Inferior parietal cortex (tissue), 1 donor: Measurements from ENCODE around the gene UBAP2.

Experiments used
- DNase-seq: peaks from one replicate; pipeline ENCODE4 v3.0.0-alpha.2; 2016; ENCODE audit errors: extremely low spot score

Gene UBAP2

DNA sequence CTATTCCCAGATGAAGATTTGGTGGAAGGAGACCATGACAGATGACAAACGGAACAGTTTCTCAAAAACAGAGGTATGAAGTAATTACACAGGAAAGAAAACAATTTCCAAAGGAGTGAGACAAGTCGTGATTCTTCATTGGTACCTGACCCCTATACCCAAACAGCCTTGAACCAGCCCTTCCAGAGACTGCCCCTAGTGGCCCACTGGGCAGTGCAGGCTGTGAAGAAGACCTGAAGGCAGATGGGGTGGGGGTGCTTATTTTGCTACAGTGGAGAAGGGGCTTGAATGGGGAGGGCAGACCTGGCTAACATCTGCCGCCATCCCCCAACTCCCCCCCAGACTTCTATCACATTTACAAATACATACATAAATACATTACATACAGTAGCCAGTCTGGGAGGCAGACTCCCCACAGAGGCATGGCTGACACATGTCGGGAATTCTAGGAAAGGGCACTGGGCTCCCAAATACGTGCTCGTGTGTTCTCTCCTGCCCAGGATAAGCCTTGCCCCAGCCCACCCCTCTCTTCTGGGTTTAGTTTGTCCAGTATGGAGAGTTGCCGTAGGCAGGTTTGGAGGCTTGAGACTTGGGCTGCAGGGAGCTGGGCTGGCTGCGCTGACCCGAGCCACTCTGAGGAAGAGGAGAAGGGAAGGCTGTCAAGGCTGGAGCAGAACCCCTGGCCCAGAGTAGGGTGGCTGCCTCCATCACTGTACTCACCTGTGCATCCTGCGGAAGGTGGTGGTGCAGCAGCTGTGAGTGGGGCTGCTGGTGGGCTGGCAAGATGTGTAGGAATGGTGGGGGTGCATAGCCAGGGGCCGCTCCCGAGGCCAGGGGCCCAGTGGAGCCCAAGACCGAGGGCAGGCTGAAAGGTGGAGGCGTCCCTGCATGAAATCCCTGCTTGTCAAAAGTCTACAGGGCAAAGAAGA is 126.5 kb downstream of the UBAP2 start:
- DNase-seq: no peak

DNA sequence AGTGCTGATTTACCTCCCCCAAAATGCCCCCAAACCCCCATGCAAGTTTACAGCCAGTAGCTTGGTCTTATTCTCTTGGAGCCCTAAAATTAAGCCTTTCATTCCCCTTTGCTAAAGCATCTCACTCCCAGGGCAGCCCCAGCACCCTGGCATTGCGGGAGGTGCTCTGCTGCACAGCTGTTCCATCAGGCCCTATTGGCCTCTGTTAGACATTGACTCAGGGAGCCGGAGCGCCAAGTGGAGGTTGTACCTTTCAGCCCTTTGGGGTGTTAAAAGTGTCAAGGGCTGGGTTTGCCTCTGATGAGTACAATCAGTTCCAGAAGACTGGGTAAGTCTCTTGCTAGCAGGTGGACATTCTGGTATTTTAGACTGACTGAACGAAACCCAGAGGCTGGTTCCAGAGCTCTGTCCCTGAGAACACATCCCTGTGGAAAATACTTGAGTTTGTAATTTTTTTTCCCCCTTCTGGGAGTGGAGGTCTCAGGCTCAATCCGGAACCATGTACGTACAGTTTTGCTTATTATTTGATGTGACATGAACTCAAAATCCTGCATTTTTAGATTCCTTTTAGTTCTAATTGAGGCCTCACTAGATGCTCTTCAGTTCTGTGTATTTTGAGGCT is 129.3 kb downstream of the UBAP2 start:
- DNase-seq: no peak

DNA sequence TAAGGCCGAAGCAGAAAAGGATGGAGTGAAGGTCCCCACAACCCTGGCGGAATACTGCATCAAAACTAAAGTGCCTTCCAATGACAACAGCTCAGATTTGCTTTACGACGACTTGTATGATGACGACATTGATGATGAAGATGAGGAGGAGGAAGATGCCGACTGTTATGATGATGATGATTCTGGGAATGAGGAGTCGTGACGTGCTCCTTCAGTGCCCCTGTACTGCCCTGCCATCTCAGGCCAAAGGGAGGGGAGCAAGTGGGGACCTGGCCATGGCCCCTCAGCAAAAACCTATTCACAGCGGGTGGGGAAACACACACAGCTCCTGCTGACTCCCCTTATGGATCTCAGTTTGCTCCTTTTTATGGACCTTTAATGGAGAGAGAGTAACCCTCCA is 131.7 kb downstream of the UBAP2 start:
- no peak for DNase-seq

DNA sequence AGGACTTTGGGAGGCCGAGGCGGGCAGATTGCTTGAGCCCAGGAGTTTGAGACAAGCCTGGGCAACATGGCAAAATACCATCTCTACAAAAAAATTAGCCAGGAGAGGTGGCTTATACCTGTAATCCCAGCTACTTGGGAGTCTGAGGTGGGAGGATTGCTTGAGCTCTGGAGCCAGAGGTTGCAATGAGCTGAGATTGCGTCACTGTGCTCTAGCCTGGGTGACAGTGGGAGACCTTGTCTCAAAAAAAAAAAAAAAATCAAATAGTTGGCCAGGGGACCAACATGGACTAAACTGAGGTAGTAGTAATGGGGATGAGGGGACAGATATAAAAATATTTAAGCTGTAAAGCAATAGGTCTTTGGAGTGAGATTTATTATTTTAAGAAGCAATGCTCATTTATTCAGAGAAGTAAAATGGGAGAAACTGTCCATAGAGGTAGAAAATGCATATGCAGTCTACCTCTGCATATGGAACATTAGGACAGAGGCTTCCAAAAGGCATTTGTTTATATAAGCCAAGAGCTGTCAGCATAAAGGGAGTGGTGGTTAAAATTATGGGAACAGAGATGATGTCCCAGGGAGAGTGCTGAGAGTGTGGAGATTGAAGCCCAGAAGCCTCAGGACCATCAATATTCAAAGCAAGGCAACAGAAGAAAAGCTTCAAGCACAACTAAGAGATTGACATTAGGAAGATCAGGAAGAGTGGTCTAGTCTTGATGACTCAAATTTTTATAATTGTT is 133.6 kb downstream of the UBAP2 start:
- no peak for DNase-seq

DNA sequence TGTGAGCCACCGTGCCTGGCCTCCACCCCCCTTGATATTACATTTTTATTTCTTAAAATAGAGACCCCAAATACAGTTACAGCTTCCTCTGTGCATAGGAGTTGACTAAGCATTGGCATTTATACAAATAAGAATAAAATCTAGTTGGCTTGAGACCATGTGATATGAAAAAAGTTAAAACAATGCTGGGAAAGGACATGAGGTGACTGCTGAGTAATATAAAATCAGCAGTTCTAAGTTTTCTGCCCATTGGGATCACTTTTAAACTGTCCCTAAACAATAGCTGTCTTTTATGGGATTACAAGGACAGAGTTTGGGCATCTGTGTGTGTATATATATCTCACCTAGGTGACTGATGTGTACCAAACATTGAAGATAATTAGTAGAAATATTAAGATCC is 135.1 kb downstream of the UBAP2 start:
- DNase-seq: no peak

- DNase-seq: no peak
These were observed 139.9 kb downstream of the UBAP2 start for GRCh38 chr9:33908749-33909148.

DNA sequence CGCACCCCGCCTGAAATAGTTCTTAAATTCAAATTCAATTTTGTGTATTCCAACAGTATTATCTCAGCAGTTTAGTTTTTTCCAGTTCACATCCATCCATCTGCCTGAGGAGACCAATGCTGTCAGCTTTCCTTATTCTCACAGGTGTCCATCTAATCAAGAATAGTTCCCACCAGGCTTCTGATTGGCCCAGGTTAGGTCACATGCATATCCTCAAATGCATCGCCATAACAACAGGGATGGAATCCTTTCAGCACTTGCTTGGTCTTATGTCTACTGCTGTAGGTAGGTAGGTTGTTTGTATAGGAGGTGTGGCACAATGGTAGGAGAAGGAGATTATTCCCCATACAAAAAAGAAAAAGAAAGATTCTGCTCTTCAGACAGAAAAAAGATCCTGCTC is 140.6 kb downstream of the UBAP2 start:
- DNase-seq: no peak

- DNase-seq: no peak
These were observed 141.3 kb downstream of the UBAP2 start for GRCh38 chr9:33907347-33907746.

DNA sequence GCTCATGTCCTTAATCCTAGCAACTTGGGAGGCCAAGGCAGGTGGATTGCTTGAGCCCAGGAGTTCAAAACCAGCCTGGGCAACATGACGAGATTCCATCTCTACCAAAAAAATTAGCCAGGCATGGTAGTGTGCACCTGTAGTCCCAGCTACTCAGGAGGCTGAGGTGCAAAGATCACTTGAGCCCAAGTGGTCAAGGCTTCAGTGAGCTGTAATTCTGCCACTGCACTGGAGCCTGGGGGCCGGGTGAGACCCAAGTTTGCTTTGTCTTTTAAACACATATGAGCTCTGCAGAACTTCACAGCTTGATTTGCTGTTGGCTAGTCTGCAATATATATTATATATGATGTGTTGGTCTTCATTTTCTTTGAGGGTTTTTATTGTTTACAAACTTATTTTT is 141.9 kb downstream of the UBAP2 start:
- no peak for DNase-seq

GRCh38 chr9:33905137-33905536 is 143.6 kb downstream of the UBAP2 start:
- DNase-seq: no peak

DNA sequence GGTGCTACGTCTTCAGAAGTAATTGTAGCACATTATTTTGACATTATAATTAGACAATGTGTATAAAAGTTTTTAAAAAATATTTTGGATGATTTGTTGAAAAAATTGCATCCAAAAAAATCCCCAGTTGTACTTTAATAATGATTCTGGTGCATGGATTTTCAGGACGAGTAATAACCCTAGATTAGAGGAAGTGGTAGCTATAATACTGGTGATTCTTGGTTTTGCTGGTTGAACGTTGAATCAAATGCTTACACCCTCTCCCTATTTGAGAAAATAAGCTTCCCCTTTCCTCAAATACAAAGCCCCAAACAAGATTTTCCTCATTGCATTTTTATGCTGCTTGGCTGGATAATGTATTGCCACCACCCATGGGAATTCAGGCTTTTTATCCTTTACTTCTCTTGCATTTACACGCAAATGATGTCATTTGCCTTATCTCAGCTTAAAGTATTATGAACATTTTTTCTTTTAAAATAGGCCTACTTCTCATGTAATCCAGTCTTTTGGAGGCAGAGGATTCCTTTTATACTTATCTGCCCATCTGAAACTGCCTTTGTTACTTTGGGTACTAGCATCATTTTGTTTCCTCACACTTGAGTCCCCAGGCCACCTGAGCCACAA is 145.4 kb downstream of the UBAP2 start:
- DNase-seq: no peak

DNA sequence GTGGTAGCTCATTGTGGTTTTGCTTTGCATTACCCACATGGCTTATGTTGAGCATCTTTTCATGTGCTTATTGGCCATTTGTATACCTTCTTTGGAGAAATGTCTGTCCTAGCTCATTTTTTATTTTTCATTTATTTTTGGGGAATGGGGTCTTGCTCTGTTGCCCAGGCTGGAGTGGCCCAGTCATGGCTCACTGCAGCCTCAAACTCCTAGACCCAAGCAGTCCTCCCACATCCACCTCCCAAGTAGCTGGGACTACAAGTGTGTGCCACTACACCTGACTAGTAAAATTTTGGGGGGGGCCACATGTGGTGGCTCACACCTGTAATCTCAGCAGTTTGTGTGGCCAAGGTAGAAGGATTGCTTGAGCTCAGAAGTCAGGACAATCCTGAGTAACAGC is 154.4 kb downstream of the UBAP2 start:
- DNase-seq: no peak

GRCh38 chr9:33893861-33894260 is 154.8 kb downstream of the UBAP2 start:
- no peak for DNase-seq

DNA sequence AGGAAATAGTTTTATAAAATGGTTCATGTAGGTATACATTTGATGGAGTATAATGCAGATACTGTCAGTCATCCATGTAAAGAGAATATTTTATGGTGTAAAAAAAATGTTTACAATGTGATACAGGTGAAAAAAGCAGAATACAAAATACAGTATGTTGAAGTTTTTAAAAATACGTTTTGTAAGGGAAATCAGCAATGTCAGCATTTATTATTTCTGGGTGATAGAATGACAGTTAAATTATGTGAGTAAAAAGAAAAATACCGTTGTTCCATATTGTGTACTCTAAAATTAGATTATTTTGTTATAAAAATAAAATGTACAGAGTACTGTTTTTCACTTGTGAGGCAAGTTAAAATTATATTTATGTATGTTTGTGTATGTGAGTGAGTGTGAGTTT is 162.7 kb downstream of the UBAP2 start:
- no peak for DNase-seq

DNA sequence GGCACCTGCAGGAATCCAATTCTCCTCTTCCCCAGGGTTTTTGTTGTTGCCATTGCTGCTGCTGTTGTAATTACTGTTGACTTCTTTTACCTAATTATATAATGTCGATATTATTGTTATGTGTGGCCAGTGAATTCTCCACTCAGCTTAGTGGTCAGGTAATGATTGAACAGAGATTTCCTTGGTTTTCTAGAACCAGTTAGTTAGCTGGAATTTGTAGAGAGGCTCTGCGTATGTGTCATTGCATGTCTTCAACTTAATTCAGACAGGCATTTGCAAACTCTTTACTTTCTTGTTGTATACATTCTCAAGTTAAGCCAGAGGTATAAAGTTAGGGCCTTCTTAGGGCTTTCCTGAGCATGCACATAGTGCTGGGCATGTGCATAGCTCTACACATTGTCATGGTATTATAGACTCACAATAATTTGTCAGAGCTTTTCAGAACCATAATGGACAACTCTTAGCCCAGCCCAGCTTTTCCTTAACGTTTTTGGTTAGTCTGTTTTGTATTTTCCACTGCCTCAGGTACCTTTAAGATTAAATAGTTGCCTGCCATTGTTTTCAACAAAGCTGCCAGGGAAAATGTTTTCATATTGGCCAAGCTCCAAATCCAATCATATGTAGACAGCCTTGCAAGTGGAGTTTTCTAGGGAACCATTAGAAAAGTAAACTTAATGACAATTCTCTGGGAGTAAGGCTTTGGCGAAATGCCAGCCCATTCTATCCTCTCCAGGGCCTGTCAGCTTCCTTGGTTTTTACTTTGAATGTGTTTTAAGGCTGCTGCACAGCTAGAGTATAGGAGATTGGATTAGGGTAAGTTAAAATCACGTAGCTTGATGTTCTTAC is 163.6 kb downstream of the UBAP2 start:
- DNase-seq: no peak

DNA sequence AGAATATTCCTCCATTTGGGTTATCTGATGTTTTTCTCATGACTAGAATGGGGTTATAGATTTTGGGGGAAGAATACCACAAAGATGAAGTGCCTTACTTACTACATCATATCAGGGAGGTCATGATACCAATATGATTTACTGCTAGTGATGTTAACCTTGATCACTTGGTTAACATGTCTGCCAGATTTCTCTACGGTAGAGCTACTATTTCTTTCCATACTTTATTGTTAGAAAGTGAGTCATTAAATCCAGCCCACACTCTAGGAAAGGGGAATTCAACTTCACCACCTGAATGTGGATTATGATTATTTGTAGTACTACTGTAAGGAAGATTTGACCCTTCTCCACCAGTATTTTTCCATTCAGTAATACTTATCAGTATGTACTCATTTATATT is 167.1 kb downstream of the UBAP2 start:
- no peak for DNase-seq

GRCh38 chr9:33880211-33881089 is 168.2 kb downstream of the UBAP2 start:
- no peak for DNase-seq

DNA sequence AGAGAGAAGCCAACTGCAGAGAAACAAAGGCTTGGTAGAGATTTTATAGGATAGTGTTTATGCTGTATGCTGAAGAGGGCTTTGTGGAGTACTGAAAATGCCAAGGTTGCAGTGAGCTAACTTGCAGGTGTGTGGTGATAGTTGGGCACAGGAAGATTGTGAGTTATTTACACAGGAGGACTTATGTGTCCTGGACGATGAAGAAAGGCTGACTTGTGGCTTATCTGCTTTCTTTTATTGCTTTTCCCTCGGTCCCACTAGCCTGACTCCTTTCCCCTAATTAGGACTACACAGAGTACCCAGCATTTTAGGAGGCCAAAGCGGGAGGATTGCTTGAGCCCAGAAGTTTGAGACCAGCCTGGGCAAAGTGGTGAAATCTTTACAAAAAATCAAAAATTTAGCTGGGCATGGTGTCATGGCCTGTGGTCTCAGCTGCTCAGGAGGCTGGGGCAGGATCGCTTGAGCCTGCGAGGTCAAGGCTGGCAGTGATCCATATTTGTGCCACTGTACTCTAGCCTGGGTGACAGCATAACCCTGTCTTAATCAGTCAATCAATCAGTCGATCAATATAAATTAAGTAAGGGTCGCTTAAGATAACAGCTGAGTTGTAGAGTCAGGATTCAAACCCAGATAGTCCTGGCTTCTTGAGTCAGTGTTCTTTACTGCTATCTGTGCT is 169.9 kb downstream of the UBAP2 start:
- no peak for DNase-seq

DNA sequence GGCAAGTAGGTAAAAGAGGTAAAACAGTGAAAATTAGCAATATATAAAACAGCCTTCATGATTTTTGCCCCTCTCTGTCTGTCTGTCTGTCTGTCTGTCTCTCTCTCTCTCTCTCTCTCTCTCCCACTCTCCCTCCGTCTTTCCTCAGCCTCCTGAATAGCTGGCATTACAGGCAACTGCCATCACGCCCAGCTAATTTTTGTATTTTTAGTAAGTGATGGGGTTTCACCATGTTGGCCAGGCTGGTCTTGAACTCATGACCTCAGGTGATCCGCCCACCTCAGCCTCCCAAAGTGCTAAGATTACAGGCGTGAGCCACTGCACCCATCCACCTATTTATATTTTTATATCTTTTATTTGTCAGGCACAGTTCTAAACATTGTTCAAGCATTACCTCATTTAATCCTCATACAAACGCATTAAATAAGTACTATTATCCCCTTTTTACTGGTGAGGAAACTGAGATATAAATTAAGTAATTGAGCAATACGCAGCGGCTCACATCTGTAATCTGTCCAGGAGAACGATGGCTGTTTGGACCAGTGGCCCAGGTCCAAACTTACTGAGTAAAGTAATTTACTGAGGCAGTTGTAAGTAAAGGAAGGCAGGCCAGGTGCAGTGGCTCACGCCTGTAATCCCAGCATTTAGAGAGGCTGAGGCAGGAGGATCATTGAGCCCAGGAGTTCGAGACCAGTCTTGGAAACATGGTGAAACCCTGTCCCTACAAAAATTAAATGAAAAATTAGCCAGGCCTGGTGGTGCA is 170.8 kb downstream of the UBAP2 start:
- no peak for DNase-seq
